Type B pancreatic cell (in vitro differentiated cells): ENCODE data around the gene TANGO6. TPM values are rescaled to one million over a fixed set of nuclear protein-coding genes. Genes with fewer than 3 reads are reported as not detected.

Source experiments
- DNase-seq: peaks from one replicate; pipeline ENCODE4 v3.0.0; 2021; ENCODE audit warnings: mixed read lengths; ENCODE audit not compliant: unreplicated experiment; ENCODE audit errors: extremely low spot score
- H3K27ac Mint-ChIP-seq: 2 replicates; pipeline ENCODE4 v1.8.0; 2021; ENCODE audit warnings: mild to moderate bottlenecking, mixed read lengths
- H3K27me3 Mint-ChIP-seq: 2 replicates; pipeline ENCODE4 v1.8.0; 2021; ENCODE audit warnings: mixed read lengths
- H3K36me3 Mint-ChIP-seq: 2 replicates; pipeline ENCODE4 v1.8.0; 2021; ENCODE audit warnings: mixed read lengths
- H3K4me1 Mint-ChIP-seq: one replicate; pipeline ENCODE4 v1.8.0; 2021; ENCODE audit warnings: mixed read lengths; ENCODE audit not compliant: unreplicated experiment
- H3K4me3 Mint-ChIP-seq: 2 replicates; pipeline ENCODE4 v1.8.0; 2021; ENCODE audit warnings: mild to moderate bottlenecking, mixed read lengths
- H3K9me3 Mint-ChIP-seq: 2 replicates; pipeline ENCODE4 v1.8.0; 2021; ENCODE audit warnings: mixed read lengths
- total RNA-seq: library from RNA; stranded (reverse); gene quantifications from 2 replicates; pipeline ENCODE4 v1.2.1, GENCODE V29; 2021; ENCODE audit warnings: low replicate concordance
- TF ChIP-seq, protein P1 (sequence below): fragments of 200-600 bp; sonication (generic); conservative IDR thresholded peaks from 2 replicates; pipeline ENCODE4 v1.5.0; 2021; ENCODE audit warnings: antibody characterized with exemption, mild to moderate bottlenecking

Gene TANGO6
- total RNA-seq, 1 donor from 2014 or later = 13.0 TPM

DNA sequence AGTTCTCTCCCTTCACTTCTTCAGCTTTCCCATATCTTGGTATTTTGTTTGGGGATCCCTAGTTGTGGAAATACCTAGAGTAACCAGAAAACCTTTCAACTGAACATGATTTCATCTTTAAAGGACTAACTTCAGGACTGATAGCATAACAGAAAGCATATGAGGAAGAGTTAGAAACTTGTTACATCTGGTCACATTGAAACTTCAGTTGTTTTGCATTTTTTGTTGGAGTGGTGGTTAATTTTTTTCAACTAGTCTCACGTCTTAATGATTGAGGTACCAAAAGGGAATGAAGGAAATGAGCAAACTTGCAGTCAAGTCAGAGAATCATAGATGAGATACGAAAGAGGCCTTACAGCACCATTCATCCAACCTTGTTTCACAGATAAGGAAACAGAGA lies 49.6 kb downstream of the TANGO6 start:
- TF ChIP-seq, protein P1, sequence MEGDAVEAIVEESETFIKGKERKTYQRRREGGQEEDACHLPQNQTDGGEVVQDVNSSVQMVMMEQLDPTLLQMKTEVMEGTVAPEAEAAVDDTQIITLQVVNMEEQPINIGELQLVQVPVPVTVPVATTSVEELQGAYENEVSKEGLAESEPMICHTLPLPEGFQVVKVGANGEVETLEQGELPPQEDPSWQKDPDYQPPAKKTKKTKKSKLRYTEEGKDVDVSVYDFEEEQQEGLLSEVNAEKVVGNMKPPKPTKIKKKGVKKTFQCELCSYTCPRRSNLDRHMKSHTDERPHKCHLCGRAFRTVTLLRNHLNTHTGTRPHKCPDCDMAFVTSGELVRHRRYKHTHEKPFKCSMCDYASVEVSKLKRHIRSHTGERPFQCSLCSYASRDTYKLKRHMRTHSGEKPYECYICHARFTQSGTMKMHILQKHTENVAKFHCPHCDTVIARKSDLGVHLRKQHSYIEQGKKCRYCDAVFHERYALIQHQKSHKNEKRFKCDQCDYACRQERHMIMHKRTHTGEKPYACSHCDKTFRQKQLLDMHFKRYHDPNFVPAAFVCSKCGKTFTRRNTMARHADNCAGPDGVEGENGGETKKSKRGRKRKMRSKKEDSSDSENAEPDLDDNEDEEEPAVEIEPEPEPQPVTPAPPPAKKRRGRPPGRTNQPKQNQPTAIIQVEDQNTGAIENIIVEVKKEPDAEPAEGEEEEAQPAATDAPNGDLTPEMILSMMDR = no peak
- Mint-ChIP-seq H3K27ac (no peak overlapping the region), H3K4me3 (no peak overlapping the region), H3K27me3 (no peaks in the 10 kb centered on the region), H3K36me3 (no peaks in the 10 kb centered on the region), H3K9me3 (no peaks in the 10 kb centered on the region), H3K4me1 (no peaks in the 10 kb centered on the region)
- no peak for DNase-seq

DNA sequence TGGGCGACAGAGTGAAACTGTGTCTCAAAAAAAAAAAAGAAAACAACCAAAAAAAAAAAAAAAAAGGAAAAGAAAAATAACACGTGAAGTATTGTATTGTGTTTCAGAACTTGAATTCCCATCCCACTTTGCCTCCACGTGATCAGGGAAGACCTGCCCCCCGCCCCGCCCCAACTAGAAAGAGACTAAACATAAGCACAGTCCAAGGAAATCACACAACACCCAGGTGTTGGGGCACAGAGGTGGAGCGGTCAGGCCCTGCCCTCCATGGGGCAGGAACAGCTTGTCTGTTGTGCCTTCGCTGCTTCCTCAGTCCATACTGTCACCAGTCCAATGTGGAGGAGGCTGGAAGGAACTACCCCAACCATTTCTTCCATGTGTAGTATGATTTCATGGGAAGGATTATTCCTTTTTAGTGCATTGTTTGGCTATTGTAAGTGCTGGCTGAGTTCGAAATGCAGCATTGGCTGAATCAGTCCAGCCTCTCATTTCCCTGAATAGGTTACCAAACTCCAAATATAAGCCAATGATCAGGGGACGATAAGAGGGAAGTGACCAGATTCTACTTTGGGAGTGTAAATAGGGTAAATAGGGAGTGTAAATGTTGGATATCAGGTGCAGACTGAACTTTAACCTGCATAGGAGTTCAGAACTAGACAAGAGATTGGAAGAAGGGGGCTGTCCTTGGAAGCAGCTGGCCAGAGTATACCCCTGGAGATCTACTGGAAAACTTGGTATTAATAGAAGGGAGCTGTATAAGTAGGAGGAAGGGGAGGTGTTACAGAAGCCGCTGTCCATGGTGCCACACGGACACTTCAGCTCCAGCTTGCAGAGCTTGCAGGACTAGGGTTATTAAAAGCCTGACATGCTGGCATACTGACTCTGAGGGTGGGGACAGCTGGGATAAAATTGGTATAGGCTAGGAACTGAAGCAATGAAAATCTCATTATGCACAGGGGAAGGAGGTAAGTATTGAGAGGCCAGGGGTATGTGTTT lies 50.7 kb downstream of the TANGO6 start:
- H3K4me3 Mint-ChIP-seq = no peak overlapping the region
- no peaks in the 10 kb centered on the region for H3K27me3 Mint-ChIP-seq
- DNase-seq = no peak
- no peaks in the 10 kb centered on the region for H3K9me3 Mint-ChIP-seq
- H3K27ac Mint-ChIP-seq = no peak overlapping the region
- H3K36me3 Mint-ChIP-seq = no peaks in the 10 kb centered on the region
- no peaks in the 10 kb centered on the region for H3K4me1 Mint-ChIP-seq
- TF ChIP-seq, protein P1 = no peak

DNA sequence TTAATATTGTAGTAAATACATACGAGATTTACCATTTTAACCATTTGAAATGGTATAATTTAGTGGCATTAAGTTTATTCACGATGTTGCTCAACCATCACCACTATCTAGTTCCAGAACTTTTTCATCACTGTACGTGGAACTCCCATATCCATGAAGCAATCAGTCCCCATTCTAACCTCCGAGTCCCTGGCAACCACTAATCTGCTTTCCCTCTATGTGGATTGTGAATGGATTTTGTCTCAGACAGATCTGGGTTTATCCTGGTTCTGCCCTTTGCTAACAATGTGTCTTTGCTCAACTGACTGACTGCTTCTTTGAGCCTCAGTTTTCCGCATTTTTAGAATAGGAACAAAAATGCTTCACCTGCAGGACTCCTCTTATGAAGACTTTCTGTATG lies 51.4 kb downstream of the TANGO6 start:
- no peaks in the 10 kb centered on the region for H3K9me3 Mint-ChIP-seq

DNA sequence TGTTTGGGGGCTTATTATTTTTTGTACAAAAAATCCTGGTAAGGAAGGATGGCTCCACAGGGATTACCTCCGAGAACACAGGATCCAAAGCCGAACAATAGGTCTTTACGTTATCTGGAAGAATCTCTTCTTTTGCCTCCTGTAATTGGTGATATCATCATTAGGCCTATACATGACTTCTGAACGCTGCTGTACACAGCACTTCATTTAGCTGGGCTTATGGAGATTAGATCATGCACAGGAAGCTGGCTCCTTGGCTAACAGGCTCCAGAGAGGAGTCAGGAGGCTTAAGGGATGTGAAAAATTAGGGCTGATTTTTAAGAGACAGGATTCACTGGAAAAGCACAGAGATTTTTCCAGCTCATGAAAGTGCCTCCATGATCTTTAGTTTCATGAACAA lies 54.7 kb downstream of the TANGO6 start:
- H3K27me3 Mint-ChIP-seq = no peaks in the 10 kb centered on the region

More for the DNA sequence above, 51.4 kb downstream of the TANGO6 start:
- no peaks in the 10 kb centered on the region for H3K27me3 Mint-ChIP-seq
- no peak for DNase-seq
- H3K36me3 Mint-ChIP-seq = no peaks in the 10 kb centered on the region
- no peaks in the 10 kb centered on the region for H3K4me1 Mint-ChIP-seq
- no peak overlapping the region for H3K27ac Mint-ChIP-seq
- TF ChIP-seq, protein P1 = no peak
- no peak overlapping the region for H3K4me3 Mint-ChIP-seq

DNA sequence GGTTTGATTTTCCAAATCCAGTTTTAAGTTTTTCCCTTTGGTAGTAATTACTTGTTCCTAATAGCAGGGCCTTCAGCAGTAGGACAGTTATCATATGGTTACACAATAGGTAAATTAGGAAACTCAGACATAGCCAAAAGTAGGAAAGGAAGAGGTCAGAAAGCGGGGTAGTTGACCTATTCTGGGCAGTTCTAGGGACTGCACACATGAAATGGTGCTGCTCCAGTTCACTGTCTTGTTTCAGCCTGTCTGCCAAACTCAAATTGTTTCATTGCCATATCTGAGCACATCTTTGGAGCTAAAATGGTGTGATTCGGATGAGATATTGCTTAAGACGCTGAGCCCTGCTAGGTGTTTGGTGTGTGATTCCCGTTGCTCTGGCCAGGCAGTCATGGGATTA lies 56.7 kb downstream of the TANGO6 start:
- H3K4me3 Mint-ChIP-seq = no peak overlapping the region
- no peaks in the 10 kb centered on the region for H3K36me3 Mint-ChIP-seq
- H3K4me1 Mint-ChIP-seq = peaks cover 7% of the 10 kb centered on the region
- no peak for DNase-seq
- no peaks in the 10 kb centered on the region for H3K27me3 Mint-ChIP-seq
- H3K9me3 Mint-ChIP-seq = no peaks in the 10 kb centered on the region
- H3K27ac Mint-ChIP-seq = no peak overlapping the region
- TF ChIP-seq, protein P1 = no peak

More for the DNA sequence above, 54.7 kb downstream of the TANGO6 start:
- H3K9me3 Mint-ChIP-seq = no peaks in the 10 kb centered on the region
- no peaks in the 10 kb centered on the region for H3K36me3 Mint-ChIP-seq
- no peak overlapping the region for H3K4me3 Mint-ChIP-seq
- no peak overlapping the region for H3K27ac Mint-ChIP-seq
- TF ChIP-seq, protein P1 = no peak
- DNase-seq = no peak
- peaks cover 7% of the 10 kb centered on the region for H3K4me1 Mint-ChIP-seq
